H1 (cell line): ENCODE measurements around the gene TEX29. TPM values are rescaled to one million over a fixed set of nuclear protein-coding genes. Genes with fewer than 3 reads are reported as not detected.

Source experiments
- CHD1 ChIP-seq: IDR thresholded peaks from 2 replicates; pipeline ENCODE4 v1.6.1; 2012; ENCODE audit warnings: low read depth, low read length, improper control_type of control experiment
- POLR2AphosphoS5 ChIP-seq: IDR thresholded peaks from 2 replicates; pipeline ENCODE4 v1.6.1; 2011; ENCODE audit warnings: low read depth, low read length
- polyA plus RNA-seq, 7 experiments: library from polyadenylated mRNA; depleted of rRNA in 3 of 7; stranded (reverse) in 5 of 7; unstranded in 2 of 7; fragments of >200 nt in 5 of 7; fragments of 200-250 nt in 2 of 7; gene quantifications; 1 replicate in 5 of 7; 2 replicates in 1 of 7; 4 replicates in 1 of 7; pipeline versions ENCODE4 v1.2.1 to v1.2.3, GENCODE V29; 2011 to 2013; ENCODE audit warnings: missing spikeins in 2 of 7, mixed read lengths in 2 of 7
- total RNA-seq: library from RNA; stranded (reverse); fragmentation: NEBNext Ultra II Directional; extraction: Animal tissue kit (Norgen Biotek cat#: 25700); gene quantifications from 2 replicates; pipeline ENCODE4 v1.2.1, GENCODE V29; 2021
- TF ChIP-seq, protein P1 (sequence below): IDR thresholded peaks from 2 replicates; pipeline ENCODE4 v1.6.1; 2012; ENCODE audit warnings: inconsistent platforms

TEX29 gene
- total and polyA plus RNA-seq, 2 of the 8 experiments (the other 6 are each of a cell fraction or from before 2014, with no cell fraction given): 0.08 TPM; not detected in 1

DNA sequence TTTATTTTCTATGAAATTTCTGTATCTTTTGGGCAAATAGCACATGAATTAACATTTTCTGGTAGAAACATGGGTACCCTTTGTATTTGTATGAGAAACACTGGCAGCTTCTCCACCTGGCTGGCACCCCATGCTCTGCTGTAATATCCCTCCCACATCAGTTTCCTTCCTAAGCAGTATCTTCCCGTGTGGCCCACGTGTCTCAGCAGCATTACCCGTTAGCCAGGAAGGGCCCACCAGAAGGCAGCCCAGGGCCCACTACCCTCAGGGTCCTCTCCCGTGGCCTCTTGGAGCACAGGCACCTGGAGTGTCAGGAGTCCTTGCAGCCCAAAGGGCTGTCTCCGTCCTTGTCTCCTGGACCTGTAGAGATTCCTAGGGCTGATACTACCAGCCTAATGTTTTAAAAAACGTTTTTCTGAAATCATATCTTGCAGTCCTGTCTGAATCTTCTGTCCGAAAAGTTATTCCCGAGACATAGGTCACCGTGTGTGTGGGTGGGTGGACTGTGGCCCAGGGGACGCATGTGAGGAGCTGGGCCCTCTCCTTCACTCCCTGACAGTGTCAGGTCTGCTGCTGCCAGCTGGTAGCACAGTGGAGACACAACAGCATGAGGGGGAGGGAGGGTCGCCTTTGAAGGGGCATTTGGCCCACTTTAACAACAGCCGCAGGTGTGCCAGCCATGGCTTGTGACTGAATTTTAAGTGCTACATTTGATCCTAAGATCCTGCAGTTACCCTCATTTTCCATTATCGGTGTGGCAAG is 22.0 kb upstream of the TEX29 start (continued):
- TF ChIP-seq, protein P1, sequence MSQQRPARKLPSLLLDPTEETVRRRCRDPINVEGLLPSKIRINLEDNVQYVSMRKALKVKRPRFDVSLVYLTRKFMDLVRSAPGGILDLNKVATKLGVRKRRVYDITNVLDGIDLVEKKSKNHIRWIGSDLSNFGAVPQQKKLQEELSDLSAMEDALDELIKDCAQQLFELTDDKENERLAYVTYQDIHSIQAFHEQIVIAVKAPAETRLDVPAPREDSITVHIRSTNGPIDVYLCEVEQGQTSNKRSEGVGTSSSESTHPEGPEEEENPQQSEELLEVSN: no peak
- TF ChIP-seq POLR2AphosphoS5 (no peak), CHD1 (no peak)
